ENCODE results near the gene EIF2B4. TPM values are rescaled to one million over a fixed set of nuclear protein-coding genes. Genes with fewer than 3 reads are reported as not detected.

Gene EIF2B4
- total RNA-seq, 2 donors from 2014 or later, result 30.1 to 36.2 TPM

DNA sequence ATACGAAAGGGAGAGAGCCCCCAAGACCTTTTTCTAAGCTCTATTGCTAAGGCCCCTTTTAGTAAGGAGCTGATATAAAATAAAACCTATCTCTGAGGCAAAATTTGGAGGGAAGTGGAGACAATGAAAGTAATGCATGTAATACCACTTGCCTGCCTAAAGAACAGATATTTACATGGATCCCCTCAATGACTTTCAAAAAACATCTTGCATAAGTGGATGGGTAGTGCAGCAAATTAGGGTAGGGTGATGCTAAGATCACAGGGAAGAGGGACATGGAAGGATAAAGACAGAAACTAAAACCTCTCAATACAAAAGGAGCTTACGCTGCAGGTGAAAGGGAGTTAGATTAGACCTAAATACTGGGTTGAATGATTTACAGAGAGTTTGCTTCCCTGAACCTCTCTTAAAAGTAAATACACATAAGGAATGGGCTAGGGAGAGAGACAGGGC, 9.3 kb upstream of the EIF2B4 start:
- intact Hi-C loops (cut with DNase I), result no loop called here
- no peak for DNase-seq (ENCODE audit: low spot score)

DNA sequence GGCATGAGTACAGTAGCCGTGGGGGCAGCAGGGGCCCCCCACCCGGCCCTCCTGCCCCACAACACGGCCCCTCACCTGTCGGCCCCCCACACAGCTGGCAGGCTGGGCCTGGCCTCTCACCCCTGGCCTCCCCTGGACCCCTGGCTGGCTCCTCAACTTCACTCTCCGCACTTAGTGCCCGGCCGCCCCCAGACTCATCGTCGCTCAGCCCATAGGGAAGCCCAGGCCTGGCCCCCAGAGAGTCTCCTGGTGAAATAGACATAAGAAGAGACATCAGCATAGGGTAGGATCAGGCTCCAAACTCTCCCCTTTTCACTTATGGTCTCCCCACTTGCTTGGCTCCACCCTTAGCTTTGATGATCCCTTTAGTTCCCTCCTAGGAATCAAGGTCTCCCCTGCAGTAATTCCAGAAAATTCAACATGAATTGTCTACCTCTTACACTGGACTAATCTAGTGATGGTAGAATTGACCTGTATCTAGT, 8.7 kb upstream of the EIF2B4 start:
- DNase-seq (ENCODE audit: low spot score), result no peak
- intact Hi-C loops (cut with DNase I), result no loop called here

DNA sequence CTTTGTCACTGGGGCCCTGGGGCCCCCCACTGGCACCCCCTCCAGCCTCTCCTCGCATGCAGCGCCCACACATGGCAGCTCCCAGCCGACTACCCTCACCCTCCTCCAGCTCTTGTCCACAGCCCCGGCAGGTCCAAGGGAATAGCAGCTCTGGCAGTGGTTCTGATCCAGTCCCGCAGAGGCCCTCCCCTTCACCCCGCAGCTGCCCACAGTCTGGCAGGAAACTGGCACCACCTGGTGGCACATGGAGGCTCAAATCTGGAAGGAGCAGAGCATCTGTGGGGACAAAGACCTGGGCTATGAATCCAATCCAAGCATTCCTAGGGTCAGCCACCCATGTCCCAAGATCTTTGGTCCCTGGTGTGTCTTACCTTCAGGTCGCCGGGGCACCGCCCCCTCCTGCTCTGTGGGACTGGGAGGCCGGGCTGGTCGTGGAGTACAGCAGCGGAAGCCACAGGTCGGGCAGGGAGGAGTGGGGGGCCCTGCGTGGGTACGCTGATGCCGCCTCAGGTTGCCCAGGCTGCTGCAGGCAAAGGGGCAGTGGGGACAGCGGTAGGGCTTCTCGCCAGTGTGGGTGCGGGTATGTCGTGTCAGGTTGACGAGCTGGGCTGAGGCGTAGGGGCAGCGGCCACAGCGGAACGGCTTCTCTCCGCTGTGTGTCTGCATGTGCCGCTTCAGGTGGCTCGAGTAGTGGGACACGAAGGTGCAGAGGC, 8.1 kb upstream of the EIF2B4 start:
- intact Hi-C loops (cut with DNase I), result no loop called here
- peak; percentile 83 for DNase-seq (ENCODE audit: low spot score)

DNA sequence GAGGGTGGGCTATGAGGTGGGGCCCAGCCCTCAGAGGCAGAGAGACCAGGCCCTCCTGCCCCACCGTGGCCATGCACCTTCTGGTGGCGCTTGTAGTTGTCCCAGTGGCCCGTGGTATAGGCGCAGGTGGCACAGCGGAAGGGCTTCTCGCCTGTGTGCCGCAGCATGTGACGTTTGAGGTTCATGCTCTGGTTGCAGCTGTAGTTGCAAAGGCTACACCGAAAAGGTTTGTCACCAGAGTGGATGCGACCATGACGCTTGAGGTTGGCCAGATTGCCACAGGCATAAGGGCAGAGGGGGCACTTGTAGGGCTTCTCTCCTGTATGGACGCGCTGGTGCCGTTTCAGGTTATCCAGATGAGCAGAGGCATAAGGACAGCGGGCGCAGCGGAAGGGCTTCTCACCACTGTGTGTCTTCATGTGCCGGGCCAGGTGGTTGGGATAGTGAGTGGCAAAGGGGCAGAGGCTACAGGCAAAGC, 7.5 kb upstream of the EIF2B4 start:
- no peak for DNase-seq (ENCODE audit: low spot score)
- intact Hi-C loops (cut with DNase I), result no loop called here

DNA sequence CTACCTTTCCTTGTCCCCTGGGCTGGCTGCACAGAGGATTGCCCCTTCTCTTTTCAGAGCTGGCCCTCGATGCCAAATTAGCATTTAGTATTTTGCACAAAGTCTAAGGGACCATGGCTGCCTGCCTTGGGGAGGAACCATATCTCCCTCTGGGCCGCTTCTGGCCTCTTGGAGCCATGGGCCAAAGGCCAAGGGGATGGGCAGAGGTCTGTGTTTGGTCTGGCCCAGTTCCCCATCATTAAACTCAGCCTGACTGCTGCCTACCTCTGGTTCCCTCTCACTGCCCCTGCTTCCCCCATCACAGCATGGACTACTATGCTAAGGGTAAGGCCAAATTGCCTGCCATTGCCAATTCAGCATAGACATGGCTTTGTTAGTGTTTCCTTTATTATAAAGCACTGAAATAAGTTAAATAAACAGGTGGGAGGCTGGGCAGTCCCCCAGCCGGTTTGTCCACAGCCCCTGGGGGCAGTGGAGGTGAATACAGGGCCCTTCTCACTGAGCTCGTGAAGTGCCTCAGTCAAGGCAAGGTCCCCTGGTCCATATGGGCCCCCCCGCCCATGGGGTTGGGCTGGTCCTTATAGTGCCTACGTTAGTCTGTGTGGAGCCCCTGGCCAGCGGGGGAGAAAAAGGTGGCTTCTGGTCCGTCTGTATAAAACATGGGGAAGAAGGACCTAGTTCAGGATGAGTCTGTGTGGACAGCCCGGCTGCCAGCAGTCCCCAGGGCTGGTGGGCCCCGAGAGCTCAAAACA, 6.9 kb upstream of the EIF2B4 start:
- intact Hi-C loops (cut with DNase I), result no loop called here
- DNase-seq (ENCODE audit: low spot score), result no peak

DNA sequence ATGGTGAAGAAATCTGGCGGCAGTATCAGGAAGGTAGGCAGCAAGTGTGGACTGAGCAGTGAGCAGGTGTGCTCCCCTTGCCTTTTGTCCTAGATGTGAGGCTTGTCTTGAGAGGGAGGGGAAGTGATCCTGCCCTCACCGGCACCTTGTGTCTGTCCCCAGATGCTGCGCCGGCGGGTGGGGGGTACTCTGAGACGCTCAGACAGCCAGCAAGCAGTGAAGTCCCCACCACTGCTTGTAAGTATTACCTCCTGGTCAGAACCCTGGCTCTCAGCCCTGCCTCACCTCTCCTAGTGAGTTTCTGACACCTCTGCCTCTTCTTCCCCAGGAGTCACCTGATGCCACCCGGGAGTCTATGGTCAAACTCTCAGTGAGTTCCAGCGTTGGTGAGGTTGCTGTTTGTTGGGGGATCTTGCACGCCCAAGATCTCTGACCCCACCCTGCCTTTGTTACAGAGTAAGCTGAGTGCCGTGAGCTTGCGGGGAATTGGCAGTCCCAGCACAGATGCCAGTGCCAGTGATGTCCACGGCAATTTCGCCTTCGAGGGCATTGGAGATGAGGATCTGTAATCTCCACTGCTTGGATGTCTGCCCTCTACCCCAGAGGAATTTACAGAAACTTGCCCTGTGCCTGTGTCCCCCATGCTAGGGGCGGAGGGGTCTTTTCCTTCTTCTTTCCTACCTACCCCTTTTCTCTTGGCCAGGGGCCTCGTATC, 6.2 kb upstream of the EIF2B4 start:
- no peak for DNase-seq (ENCODE audit: low spot score)
- intact Hi-C loops (cut with DNase I), result no loop called here

DNA sequence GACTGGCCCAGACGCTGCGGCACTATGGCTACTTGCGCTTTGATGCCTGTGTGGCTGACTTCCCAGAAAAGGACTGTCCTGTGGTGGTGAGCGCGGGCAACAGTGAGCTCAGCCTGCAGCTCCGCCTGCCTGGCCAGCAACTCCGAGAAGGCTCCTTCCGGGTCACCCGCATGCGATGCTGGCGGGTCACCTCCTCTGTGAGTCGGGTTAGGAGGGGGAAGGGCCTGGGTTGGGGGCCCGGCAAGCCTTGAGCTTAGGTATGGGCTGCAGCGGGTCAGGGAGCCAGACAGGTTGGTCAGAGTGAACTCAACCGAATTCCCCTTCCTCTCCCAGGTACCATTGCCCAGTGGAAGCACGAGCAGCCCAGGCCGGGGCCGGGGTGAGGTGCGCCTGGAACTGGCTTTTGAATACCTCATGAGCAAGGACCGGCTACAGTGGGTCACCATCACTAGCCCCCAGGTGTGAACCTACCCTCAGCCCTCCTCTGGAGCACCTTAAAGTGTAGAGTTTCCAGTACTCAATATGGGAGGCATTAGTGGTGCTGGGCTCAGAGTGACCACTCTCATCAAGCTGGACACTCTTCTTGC, 5.5 kb upstream of the EIF2B4 start:
- intact Hi-C loops (cut with DNase I), result no loop called here
- no peak for DNase-seq (ENCODE audit: low spot score)

DNA sequence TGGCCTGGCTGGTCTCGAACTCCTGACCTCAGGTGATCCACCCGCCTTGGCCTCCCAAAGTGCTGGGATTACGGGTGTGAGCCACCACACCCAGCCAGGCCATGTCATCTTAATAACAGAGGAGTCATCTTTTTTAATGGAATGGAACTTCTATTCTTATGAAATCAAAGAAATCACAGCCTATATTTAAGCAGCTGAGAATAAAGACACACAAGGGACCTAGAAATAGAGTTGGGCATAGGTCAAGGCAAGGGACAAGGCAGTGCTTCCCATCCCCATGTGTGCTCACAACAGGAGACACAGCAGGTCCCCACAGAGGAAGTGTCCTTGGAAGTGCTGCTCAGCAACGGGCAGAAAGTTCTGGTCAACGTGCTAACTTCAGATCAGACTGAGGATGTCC, 3.4 kb upstream of the EIF2B4 start:
- intact Hi-C loops (cut with DNase I), result no loop called here
- no peak for DNase-seq (ENCODE audit: low spot score)

DNA sequence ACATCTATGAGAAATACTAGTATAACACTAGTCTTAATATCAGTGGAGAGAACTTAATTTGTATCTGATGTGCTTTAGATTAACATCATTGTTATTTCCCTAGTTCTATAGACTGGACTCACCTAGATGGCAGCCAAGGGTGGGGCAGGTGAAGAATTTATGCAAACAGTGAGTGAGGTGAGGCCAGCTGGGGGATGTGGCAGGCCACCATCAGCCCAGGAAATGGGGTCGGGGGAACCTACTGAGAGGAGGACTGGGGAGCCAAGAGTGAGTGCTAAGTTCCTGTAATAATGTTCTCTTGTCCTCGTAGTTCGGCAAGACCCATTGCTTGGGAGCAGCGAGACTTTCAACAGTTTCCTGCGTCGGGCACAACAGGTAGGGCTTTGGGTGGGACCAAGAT, 2.8 kb upstream of the EIF2B4 start:
- intact Hi-C loops (cut with DNase I), result no loop called here
- DNase-seq (ENCODE audit: low spot score), result no peak

DNA sequence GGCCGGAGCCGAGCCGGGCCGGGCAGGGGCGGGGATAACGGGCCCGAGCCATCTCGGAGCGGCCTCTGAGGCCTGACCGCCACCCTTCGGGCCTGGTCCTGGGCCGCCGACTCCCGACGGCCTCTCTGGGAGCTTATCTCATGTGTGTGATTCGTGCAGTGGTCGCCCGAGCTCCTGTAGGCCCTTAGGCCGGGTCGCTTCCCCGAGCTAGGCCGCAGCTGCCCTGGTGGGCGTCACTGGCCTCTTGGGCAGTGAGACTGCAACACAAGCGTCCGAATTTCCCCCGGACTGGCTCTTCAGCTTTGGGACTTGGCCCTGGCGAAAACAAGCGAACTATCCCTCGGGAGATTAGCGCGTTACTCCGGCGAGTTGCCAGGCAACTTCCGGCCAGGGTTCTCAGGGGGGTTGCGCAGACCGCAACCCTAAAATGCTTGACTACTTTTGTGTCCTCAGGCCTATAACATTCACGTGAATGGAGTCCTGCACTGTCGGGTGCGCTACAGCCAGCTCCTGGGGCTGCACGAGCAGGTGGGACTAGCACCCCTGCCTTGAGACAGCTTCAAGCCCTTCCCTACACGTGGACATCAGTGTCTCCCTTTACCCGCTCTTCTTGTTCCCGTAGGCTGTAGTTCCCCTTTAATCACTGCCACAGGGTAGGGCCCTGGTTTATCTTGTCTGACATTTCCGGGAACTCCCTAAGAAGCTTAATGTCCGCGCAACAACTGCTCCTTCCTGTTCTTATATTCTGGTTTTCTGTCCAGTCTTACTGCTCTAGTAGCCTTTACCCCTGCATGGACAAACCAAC, 880 bp upstream of the EIF2B4 start:
- DNase-seq (ENCODE audit: low spot score), result peak; percentile 84
- intact Hi-C loops (cut with DNase I), result no loop called here

DNA sequence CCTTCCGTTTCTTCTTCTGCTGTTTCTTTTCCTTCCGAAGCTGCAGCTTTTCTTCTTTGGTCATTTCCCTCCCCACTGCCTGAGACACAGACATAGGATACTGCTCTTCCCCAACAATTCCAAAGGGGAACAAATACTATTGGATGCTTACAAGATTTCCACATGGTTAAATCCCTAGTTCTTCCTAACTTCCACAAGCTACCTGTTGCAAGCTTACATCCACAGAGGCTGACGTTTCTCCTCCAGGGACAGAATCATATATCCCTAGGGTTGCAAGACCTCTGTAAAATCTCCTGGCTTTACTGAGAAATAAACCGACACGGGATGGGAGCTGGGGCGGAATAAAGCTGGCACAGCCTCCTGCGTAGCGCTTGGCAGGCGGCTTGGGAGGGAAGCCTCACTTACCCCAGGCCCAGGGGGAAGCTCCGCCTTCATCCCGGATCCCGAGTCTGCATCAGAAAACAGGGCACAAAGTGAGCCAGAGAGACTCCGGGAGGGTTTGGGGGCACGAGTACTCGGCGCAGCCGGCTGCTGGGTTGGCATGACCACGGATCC, 590 bp downstream of the EIF2B4 start:
- intact Hi-C loops (cut with DNase I), result no loop called here
- DNase-seq (ENCODE audit: low spot score), result peak; percentile 91

DNA sequence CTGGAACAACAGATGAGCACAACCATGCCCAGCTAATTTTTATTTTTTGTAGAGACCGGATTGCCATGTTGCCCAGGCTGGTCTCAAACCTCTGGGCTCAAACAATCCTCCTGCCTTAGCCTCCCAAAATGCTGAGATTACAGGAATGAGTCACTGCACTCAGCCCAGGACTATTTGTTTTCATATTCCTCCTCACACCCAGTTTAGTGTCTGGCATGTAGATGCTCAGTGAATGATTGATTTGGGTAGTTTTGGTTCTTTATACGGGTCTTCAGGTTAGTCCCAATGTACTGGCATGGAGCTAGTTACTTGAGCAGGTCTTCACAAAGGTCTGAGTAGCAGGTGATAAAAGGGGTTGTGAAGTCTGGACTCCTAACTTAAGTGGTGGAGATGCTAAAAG, 6.2 kb downstream of the EIF2B4 start:
- intact Hi-C loops (cut with DNase I), result no loop called here
- no peak for DNase-seq (ENCODE audit: low spot score)

DNA sequence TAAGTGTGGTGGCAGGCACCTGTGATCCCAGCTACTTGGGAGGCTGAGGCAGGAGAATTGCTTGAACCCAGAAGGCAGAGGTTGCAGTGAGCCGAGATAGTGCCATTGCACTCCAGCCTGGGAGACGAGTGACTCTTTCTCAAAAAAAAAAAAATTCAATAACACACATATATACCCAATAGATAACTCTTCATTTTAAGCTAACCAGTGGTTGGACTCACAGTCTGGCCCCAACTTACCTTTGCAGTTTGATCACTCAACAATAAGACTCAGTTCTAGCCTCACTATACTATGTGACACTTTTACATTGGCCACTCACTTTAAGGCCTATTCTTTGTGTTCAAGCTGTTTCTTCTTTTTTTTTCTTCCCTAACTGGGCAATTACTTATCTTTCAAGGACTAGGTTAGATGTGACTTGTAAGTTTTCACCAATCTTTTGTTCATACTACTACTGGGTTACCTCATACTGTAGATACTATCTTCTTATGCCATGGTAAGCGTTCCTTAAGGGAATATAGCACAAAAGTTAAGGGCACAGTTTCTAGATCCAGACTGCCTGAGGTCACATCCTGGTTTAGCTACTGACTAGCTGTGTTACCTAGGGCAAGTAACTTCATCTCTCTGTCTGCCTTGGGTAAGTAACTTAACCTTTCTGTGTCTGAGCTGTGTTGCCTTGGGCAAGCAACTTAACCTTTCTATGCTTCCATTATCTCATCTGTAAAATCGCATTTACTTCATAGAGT, 7.3 kb downstream of the EIF2B4 start:
- intact Hi-C loops (cut with DNase I), result no loop called here
- DNase-seq (ENCODE audit: low spot score), result no peak

DNA sequence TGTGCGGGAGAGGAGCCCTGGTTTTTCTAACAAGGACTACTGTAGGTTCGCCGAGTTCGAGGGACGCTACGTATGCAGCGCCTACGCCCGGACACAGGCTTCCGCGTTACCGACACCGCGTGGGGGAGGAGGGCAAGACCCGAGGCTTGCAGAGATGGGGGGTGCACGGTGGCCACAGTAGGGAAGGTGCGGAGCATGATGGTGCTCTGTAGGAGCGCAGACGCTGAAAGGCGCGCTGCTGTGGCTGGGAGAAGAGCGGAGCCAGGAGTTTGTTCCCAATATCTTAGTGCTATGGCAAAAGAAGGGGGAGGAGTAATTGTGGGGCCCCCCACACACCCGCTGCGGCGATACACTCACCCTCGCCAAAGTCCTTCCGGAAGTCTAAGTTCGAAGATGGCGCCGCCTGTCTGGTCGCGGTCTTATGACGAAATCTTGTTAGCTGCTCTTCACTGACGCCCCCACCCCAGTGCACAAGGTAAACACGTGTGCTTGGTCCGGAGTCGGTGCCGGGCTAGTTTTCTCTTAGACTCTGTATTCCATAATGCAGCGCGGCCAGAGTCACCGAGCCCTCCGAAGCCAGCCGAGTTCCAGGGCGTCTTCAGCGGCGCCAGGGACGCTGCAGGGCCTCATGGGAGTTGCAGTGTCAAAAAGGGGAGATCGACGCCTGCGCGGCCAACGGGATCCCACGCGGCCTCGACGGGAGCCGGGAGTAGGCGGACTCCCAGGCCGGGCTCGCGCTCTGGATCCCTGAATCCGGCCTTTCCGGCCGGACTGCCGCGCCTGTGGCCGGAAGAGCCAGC, 13.6 kb downstream of the EIF2B4 start, which contains the start of gene GTF3C2:
Gene GTF3C2, minus strand, starts transcription at position 383 of the 800 bp plus-strand sequence. CDS start 13,210 bp downstream, outside the sequence.
- DNase-seq (ENCODE audit: low spot score), result peak; percentile 98
- intact Hi-C loops (cut with DNase I), result no loop called here

DNA sequence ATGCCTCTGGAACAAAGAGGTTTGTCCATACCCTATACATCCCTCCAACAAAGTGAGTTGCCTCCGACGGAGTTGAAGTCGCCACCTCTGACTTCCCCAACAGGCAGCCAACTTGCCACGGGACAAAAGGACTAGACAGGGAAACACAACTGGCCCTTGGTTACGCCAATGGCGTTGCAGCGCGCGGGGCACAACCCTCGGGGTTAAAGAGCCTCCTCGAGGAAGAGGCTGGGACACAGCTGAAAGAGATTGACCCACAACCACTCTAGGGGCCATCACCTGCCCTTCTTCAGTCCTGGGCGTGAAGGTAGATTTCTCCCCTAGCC, 14.1 kb downstream of the EIF2B4 start:
- intact Hi-C loops (cut with DNase I), result no loop called here
- peak; percentile 83 for DNase-seq (ENCODE audit: low spot score)

DNA sequence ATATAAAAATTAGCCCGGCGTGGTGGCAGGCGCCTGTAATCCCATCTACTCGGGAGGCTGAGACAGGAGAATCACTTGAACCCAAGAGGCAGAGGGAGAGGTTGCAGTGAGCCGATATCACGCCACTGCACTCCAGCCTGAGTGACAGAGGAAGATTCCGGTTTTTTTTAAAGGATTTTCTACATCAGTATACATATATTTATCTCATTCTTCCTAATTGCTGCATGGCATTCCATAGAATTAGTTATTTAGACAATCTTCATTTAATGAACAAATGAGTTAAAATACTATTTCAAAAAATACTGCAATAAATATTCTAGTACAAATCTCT, 15.6 kb downstream of the EIF2B4 start:
- no peak for DNase-seq (ENCODE audit: low spot score)
- intact Hi-C loops (cut with DNase I), result no loop called here
